ENCODE results near the gene NFE2L2. TPM values are rescaled to one million over a fixed set of nuclear protein-coding genes. Genes with fewer than 3 reads are reported as not detected.
"Not testable (repeated sequence)": the region's sequence is repeated elsewhere in the genome, so short reads cannot be mapped to it uniquely, and the experiment has no call there.

NFE2L2 gene
- total RNA-seq, 1 experiment from 2014 or later, result 104 TPM

DNA sequence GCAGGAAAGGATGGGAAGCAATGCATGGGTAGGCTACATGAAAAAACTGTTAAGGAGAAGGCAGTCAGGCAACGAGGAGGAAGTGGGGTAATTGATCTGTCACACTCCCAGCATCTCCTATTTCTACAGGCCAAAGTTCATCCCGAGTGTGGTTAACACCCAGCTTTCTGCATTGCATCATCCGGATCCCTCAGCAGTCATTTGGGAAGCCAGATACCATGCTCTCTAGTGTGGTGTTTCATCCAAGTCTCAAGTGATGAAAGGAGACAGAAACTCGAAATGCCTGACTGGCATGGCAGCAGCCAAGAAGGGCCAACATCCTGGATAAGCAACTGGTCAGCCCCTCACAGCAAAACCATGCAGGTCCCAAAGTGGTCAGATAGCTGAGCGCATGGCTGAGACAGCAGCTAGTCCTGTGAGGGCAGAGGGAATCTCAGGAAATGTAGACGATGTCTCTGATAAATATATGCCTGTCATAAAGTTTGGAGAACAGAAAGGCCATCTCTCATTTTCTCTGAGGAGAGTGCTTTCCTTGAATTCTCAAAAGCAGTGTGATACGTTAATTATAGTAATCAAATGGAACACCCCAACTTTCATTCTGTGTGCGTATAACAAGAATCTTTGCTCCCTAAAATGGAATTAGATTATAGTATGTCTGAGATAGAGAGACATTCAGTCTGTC, 76.8 kb downstream of the NFE2L2 start:
- intact Hi-C loops (cut with micrococcal nuclease; ENCODE audit: unreplicated experiment), result no loop called here
- Histone ChIP-seq H3K9me3 (ENCODE audit: control insufficient read depth, insufficient read depth, low read depth, low read length) (no peaks in the 10 kb centered on the region), H3K4me1 (ENCODE audit: control insufficient read depth, insufficient read depth, low read length) (no peaks in the 10 kb centered on the region), H3K27ac (ENCODE audit: low read length) (peak overlapping the region; percentile 62; the same call in 1 of the 2 replicates), H3K36me3 (ENCODE audit: control insufficient read depth, insufficient read depth, low read length) (no peaks in the 10 kb centered on the region), H3K27me3 (ENCODE audit: control insufficient read depth, insufficient read depth, low read length) (no peaks in the 10 kb centered on the region), H3K4me3 (ENCODE audit: low read depth in 2 of 2, low read length in 2 of 2) (no peak overlapping the region)
- no TSS peak for BruUV-seq (replicated peaks)
- in situ Hi-C loops (cut with HindIII; ENCODE audit: low pct_unique_long_range_greater_than_20kb, low sequenced_read_pairs), result no loop called here
- ChIA-PET CTCF (no interaction called here), POLR2A (no interaction called here)
- ATAC-seq, result 0 out of 2 replicates have a peak, but pooled peaks have one; percentile 51
- TF ChIP-seq POLR2AphosphoS5 (IDR thresholded peaks at IDR 0.05; ENCODE audit: low read depth, low read length), result no peak
- DNase-seq (ENCODE audit: low read depth, low spot score), result no peak

DNA sequence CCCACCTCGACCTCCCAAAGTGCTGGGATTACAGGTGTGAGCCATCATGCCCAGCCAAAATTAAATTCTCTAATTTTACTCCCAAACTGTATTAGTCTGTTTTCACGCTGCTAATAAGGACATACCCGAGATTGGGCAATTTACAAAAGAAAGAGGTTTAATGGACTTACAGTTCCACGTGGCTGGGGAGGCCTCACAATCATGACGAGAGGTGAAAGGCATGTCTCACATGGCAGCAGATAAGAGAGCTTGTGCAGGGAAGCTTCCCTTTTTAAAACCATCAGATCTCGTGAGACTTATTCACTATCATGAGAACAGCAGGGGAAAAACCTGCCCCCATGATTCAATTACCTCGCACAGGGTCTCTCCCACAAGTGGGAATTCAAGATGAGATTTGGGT, 78.5 kb downstream of the NFE2L2 start:
- H3K36me3 ChIP-seq (ENCODE audit: control insufficient read depth, insufficient read depth, low read length); in situ Hi-C loops (cut with HindIII; ENCODE audit: low pct_unique_long_range_greater_than_20kb, low sequenced_read_pairs); CTCF ChIA-PET; H3K4me3 ChIP-seq (ENCODE audit: low read depth in 2 of 2, low read length in 2 of 2); H3K4me1 ChIP-seq (ENCODE audit: control insufficient read depth, insufficient read depth, low read length); BruUV-seq (replicated peaks); intact Hi-C loops (cut with micrococcal nuclease; ENCODE audit: unreplicated experiment); H3K27ac ChIP-seq (ENCODE audit: low read length); ATAC-seq; H3K9me3 ChIP-seq (ENCODE audit: control insufficient read depth, insufficient read depth, low read depth, low read length); DNase-seq (ENCODE audit: low read depth, low spot score); POLR2A ChIA-PET; H3K27me3 ChIP-seq (ENCODE audit: control insufficient read depth, insufficient read depth, low read length): not testable (repeated sequence)

DNA sequence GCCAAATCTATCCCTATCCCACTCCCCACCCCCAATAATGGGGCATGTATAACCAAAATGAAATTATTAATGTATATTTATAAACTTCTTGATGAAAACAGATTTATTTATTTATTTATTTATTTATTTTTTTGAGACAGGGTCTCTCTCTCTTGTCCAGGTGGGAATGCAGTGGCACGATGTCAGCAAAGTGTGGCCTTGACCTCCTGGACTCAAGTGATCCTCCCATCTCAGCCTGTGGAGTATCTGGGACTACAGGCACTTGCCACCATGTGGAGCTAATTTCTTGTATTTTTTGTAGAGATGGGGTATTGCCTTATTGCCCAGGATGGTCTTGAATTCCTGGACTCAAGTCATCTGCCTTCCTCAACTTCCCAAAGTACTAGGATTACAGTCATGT, 79.9 kb downstream of the NFE2L2 start:
- no peaks in the 10 kb centered on the region for H3K27me3 ChIP-seq (ENCODE audit: control insufficient read depth, insufficient read depth, low read length)
- no TSS peak for BruUV-seq (replicated peaks)
- no peak overlapping the region for H3K4me3 ChIP-seq (ENCODE audit: low read depth in 2 of 2, low read length in 2 of 2)
- intact Hi-C loops (cut with micrococcal nuclease; ENCODE audit: unreplicated experiment) (no loop called here), in situ Hi-C loops (cut with HindIII; ENCODE audit: low pct_unique_long_range_greater_than_20kb, low sequenced_read_pairs) (no loop called here)
- H3K36me3 ChIP-seq (ENCODE audit: control insufficient read depth, insufficient read depth, low read length), result no peaks in the 10 kb centered on the region
- DNase-seq (ENCODE audit: low read depth, low spot score) (no peak), ATAC-seq (no peak)
- H3K4me1 ChIP-seq (ENCODE audit: control insufficient read depth, insufficient read depth, low read length), result no peaks in the 10 kb centered on the region
- POLR2A ChIA-PET, result interaction anchor here (0.5 to 0.6 kb wide), 3 partner anchors 10 to 17 kb away, joined by 3 to 19 read pairs (median 3); no protein-coding TSS in a partner anchor
- no peak for TF ChIP-seq SIN3A (IDR thresholded peaks at IDR 0.05; ENCODE audit: borderline replicate concordance, insufficient read depth, low read depth, low read length)
- TF ChIP-seq, protein P1, sequence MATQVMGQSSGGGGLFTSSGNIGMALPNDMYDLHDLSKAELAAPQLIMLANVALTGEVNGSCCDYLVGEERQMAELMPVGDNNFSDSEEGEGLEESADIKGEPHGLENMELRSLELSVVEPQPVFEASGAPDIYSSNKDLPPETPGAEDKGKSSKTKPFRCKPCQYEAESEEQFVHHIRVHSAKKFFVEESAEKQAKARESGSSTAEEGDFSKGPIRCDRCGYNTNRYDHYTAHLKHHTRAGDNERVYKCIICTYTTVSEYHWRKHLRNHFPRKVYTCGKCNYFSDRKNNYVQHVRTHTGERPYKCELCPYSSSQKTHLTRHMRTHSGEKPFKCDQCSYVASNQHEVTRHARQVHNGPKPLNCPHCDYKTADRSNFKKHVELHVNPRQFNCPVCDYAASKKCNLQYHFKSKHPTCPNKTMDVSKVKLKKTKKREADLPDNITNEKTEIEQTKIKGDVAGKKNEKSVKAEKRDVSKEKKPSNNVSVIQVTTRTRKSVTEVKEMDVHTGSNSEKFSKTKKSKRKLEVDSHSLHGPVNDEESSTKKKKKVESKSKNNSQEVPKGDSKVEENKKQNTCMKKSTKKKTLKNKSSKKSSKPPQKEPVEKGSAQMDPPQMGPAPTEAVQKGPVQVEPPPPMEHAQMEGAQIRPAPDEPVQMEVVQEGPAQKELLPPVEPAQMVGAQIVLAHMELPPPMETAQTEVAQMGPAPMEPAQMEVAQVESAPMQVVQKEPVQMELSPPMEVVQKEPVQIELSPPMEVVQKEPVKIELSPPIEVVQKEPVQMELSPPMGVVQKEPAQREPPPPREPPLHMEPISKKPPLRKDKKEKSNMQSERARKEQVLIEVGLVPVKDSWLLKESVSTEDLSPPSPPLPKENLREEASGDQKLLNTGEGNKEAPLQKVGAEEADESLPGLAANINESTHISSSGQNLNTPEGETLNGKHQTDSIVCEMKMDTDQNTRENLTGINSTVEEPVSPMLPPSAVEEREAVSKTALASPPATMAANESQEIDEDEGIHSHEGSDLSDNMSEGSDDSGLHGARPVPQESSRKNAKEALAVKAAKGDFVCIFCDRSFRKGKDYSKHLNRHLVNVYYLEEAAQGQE (IDR thresholded peaks at IDR 0.05; ENCODE audit: insufficient read depth in 1 of 2, low read depth in 2 of 2, low read length in 1 of 2), result no peak
- H3K9me3 ChIP-seq (ENCODE audit: control insufficient read depth, insufficient read depth, low read depth, low read length), result no peaks in the 10 kb centered on the region
- no peak overlapping the region for H3K27ac ChIP-seq (ENCODE audit: low read length)
- CTCF ChIA-PET, result no interaction called here

DNA sequence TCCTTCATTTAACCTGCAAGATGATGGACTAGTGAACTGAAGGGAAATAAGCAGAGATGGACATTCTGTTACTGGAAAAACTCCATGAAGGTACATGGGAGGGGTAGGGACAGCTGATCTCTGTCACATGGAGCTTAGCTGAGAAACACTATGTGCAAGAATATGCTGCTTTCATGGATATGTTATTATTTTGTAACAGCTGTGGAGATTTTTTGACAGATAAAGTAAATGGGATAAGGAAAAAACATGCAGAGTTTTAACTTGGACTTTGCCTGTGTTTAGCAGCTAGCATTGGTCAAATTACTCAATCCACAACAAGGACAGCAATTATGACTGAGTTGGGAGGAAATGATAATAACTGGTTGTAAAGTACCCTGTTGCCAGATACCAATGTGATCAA, 80.7 kb downstream of the NFE2L2 start:
- ATAC-seq, result no peak
- intact Hi-C loops (cut with micrococcal nuclease; ENCODE audit: unreplicated experiment), result no loop called here
- DNase-seq (ENCODE audit: low read depth, low spot score), result no peak
- no peaks in the 10 kb centered on the region for H3K9me3 ChIP-seq (ENCODE audit: control insufficient read depth, insufficient read depth, low read depth, low read length)
- no peaks in the 10 kb centered on the region for H3K36me3 ChIP-seq (ENCODE audit: control insufficient read depth, insufficient read depth, low read length)
- POLR2A ChIA-PET, result interaction anchor here (0.6 kb wide), 2 partner anchors 10 to 18 kb away, joined by 3 to 19 read pairs; no protein-coding TSS in a partner anchor
- 0 out of 2 replicates have a peak, but pooled peaks cover 3% of the 10 kb centered on the region for H3K4me1 ChIP-seq (ENCODE audit: control insufficient read depth, insufficient read depth, low read length)
- no peak overlapping the region for H3K27ac ChIP-seq (ENCODE audit: low read length)
- BruUV-seq (replicated peaks), result no TSS peak
- CTCF ChIA-PET, result no interaction called here
- TF ChIP-seq, protein P1 (IDR thresholded peaks at IDR 0.05; ENCODE audit: insufficient read depth in 1 of 2, low read depth in 2 of 2, low read length in 1 of 2), result no peak
- TF ChIP-seq TCF7L2 (IDR thresholded peaks at IDR 0.05; ENCODE audit: low read depth, low read length) (no peak), POLR2AphosphoS5 (IDR thresholded peaks at IDR 0.05; ENCODE audit: low read depth, low read length) (no peak), SIN3A (IDR thresholded peaks at IDR 0.05; ENCODE audit: borderline replicate concordance, insufficient read depth, low read depth, low read length) (no peak)
- TF ChIP-seq, protein P2, sequence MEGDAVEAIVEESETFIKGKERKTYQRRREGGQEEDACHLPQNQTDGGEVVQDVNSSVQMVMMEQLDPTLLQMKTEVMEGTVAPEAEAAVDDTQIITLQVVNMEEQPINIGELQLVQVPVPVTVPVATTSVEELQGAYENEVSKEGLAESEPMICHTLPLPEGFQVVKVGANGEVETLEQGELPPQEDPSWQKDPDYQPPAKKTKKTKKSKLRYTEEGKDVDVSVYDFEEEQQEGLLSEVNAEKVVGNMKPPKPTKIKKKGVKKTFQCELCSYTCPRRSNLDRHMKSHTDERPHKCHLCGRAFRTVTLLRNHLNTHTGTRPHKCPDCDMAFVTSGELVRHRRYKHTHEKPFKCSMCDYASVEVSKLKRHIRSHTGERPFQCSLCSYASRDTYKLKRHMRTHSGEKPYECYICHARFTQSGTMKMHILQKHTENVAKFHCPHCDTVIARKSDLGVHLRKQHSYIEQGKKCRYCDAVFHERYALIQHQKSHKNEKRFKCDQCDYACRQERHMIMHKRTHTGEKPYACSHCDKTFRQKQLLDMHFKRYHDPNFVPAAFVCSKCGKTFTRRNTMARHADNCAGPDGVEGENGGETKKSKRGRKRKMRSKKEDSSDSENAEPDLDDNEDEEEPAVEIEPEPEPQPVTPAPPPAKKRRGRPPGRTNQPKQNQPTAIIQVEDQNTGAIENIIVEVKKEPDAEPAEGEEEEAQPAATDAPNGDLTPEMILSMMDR (IDR thresholded peaks at IDR 0.05), result no peak
- H3K27me3 ChIP-seq (ENCODE audit: control insufficient read depth, insufficient read depth, low read length), result no peaks in the 10 kb centered on the region
- H3K4me3 ChIP-seq (ENCODE audit: low read depth in 2 of 2, low read length in 2 of 2), result no peak overlapping the region
- in situ Hi-C loops (cut with HindIII; ENCODE audit: low pct_unique_long_range_greater_than_20kb, low sequenced_read_pairs), result no loop called here

Data from Panc1 (cell line).